Stimulated activated naive CD8-positive, alpha-beta T cell treated with anti-CD3 and anti-CD28 coated beads, Interleukin-15, Interleukin-2, amounts not matched to agents 100 U/mL and 50 U/mL, for 24 hours (primary cell): ENCODE data around the gene GBP5.
"Not testable (repeated sequence)": the region's sequence is repeated elsewhere in the genome, so short reads cannot be mapped to it uniquely, and the experiment has no call there.

Source experiments
- ATAC-seq: fragments of 150-1000 bp; cut with Tn5 transposase; one replicate; pipeline ENCODE4 v1.10.0; 2021
- DNase-seq: peaks from one replicate; pipeline ENCODE4 v3.0.0; 2021

GBP5 gene, protein sequence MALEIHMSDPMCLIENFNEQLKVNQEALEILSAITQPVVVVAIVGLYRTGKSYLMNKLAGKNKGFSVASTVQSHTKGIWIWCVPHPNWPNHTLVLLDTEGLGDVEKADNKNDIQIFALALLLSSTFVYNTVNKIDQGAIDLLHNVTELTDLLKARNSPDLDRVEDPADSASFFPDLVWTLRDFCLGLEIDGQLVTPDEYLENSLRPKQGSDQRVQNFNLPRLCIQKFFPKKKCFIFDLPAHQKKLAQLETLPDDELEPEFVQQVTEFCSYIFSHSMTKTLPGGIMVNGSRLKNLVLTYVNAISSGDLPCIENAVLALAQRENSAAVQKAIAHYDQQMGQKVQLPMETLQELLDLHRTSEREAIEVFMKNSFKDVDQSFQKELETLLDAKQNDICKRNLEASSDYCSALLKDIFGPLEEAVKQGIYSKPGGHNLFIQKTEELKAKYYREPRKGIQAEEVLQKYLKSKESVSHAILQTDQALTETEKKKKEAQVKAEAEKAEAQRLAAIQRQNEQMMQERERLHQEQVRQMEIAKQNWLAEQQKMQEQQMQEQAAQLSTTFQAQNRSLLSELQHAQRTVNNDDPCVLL

GRCh38 chr1:89272269-89273041 is at the start of gene GBP5:
Gene GBP5, minus strand, starts transcription at chr1:89272860. Its CDS starts 3,305 bp downstream, at chr1:89269555.
- ATAC-seq (peak; percentile 74), DNase-seq (peak; percentile 63)

DNA sequence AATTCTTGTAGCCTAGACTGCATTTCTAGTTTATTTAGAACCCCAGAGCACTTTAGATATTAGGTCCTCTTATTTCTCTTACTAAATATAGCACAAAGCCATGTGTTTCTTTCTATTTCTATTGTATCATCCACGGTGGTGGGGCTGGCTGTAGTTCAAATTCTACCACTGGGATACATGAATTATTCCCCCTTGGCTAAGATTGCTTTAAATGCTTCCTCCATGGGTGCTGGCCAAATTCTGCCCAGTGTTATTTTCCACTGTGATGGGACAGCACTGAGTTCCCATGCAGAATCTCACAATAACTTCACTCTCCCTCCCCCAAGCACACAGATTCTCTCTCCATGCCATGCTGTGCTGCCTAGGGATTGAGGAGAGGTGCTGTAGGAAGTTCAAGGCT is 49.7 kb upstream of the GBP5 start:
- no peak for ATAC-seq
- DNase-seq: no peak

- ATAC-seq (no peak), DNase-seq (no peak)
Measured at GRCh38 chr1:89312572-89312971, 39.9 kb upstream of the GBP5 start.

GRCh38 chr1:89311757-89312156 is 39.1 kb upstream of the GBP5 start:
- DNase-seq (no peak), ATAC-seq (no peak)

- ATAC-seq: no peak
- no peak for DNase-seq
Measured at GRCh38 chr1:89310976-89311375, 38.3 kb upstream of the GBP5 start.

GRCh38 chr1:89310505-89310904 is 37.8 kb upstream of the GBP5 start:
- no peak for DNase-seq
- peak; percentile 66 for ATAC-seq

DNA sequence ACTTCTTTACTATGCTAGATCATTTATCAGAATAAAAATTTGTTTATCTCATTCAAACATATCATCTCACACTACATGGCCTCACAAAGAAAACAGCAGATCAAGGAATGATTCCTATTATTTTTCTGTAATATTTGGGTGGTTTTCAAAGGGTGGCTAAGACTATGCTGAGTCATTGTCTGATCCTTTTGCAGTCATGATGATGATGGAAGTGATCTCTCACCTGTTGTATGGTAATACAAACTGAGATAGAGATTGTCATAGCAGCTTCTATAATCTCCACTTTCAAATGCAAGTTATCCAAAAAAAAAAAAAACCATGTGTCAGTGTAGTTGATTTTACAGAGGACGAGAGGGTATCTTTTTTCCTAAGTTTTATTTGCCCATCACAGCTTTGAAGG is 37.2 kb upstream of the GBP5 start:
- ATAC-seq: no peak
- DNase-seq: no peak

DNA sequence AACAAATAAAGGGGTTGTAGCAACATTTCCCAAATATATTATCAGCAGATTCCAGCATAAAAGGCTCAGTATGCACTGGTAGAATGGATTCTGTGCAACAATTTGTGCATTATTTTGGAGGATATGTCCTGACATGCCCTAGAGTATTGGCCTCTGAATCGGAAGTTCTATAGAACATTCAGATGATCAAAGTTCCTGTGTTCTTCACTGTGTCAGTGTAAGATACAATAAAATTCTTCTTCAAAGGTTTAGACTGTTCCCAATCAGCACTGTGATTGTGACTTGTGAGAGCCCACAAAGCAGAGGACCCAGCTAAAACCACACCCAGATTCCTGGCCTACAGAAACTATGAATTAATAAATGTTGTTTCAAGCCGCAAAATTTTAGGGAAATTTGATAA is 33.6 kb upstream of the GBP5 start:
- no peak for DNase-seq

GRCh38 chr1:89305493-89305892 is 32.8 kb upstream of the GBP5 start:
- ATAC-seq (no peak), DNase-seq (no peak)

More for the DNA sequence above, 33.6 kb upstream of the GBP5 start:
- ATAC-seq: no peak

- ATAC-seq (no peak), DNase-seq (no peak)
Measured at GRCh38 chr1:89304572-89305230, 32.0 kb upstream of the GBP5 start.

DNA sequence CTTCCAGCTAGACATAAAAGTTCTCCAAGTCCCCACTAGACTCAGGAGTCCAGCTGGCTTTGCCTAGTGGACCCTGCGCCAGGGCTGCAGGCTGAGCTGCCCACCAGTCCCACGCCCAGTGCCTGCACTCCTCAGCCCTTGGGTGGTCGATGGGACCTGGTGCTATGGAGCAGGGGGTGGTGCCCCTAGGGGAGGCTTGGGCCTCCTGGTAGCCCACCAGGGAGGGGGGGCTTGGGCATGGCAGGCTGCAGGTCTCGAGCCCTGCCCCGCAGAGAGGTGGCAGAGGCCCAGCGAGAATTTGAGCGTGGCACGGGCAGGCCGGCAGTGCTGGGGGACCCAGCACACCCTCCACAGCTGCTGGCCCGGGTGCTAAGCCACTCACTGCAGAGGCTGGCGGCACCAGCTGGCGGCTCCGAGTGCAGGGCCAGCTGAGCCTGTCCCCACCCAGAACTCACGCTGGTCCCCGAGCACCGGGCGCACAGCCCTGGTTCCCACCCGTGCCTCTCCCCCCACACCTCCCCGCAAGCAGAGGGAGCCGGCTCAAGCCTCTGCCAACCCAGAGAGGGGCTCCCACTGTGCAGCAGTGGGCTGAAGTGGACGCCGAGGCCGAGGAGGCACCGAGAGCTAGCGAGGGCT is 30.2 kb upstream of the GBP5 start:
- ATAC-seq (no peak), DNase-seq (no peak)

DNA sequence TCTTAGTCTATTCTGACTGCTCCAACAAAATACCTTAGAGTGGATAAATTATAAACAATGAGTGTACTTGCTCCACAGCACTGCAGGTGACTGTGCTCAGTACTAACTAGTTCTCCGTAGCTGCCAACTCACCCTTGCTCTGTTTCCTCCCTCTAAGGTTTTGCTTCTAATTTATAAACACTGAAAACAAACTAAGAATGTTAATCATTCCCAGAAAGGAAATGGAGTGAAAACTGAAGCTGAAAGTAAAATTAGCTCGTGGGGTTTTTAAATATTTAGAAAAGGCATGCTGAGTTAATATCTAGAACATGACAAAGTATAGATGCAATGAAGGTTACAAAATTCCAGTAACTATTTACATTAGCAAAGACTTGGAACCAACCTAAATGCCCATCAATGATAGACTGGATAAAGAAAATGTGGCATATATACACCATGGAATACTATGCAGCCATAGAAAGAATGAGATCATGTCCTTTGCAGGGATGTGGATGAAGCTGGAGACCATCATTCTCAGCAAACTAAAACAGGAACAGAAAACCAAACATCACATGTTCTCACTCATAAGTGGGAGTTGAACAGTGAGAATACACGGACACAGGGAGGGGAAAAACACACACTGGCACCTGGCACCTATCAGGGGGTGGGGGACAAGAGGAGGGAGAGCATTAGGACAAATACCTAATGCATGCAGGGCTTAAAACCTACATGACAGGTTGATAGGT is 27.2 kb upstream of the GBP5 start:
- not testable (repeated sequence) for DNase-seq
- ATAC-seq: peak; percentile 91

GRCh38 chr1:89298461-89298860 is 25.8 kb upstream of the GBP5 start:
- ATAC-seq: no peak

GRCh38 chr1:89295187-89295586 is 22.5 kb upstream of the GBP5 start:
- DNase-seq (no peak), ATAC-seq (no peak)

More at GRCh38 chr1:89298461-89298860, 25.8 kb upstream of the GBP5 start:
- DNase-seq: no peak

DNA sequence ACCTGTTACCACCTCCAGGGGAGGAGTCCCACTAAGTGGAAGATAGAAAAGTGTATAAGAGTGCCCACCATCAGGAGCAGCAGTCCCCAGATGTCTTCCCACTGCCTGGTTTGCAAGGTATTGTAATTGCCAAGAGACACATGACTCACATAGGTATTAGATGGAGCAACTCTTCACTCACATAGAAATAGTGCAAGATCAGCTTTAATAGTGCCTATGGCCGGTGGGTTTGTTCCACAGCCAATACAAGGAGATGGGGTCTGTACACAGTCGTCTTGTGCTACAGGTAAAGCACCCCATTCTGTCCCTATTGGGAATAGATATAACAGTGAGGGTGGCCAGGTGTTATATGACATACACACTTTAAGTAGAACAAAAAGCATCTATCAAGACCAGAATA is 18.6 kb upstream of the GBP5 start:
- ATAC-seq: no peak
- DNase-seq: no peak

- no peak for DNase-seq
- no peak for ATAC-seq
Measured at GRCh38 chr1:89288051-89288340, 15.3 kb upstream of the GBP5 start.

GRCh38 chr1:89287181-89288050 is 14.8 kb upstream of the GBP5 start:
- ATAC-seq (no peak), DNase-seq (no peak)

GRCh38 chr1:89286549-89287180 is 14.0 kb upstream of the GBP5 start:
- DNase-seq (no peak), ATAC-seq (peak; percentile 74)

- ATAC-seq: peak; percentile 24
- no peak for DNase-seq
Measured at GRCh38 chr1:89285745-89286380, 13.2 kb upstream of the GBP5 start.
